Lower leg skin (tissue), 4 donors: ENCODE measurements around the gene AP3M1. TPM values are rescaled to one million over a fixed set of nuclear protein-coding genes. Genes with fewer than 3 reads are reported as not detected.
A peak's percentile ranks its signal among the peaks of the same experiment; 100 is the strongest.

ENCODE experiments used
- DNase-seq, 2 donors: peaks; one replicate each; pipeline ENCODE4 v3.0.0-alpha.2; 2019; ENCODE audit warnings: low spot score in 2 of 2
- H3K4me3 ChIP-seq: fragments of 200-600 bp; sonication (generic); 2 replicates; pipeline ENCODE4 v1.5.1; 2017; ENCODE audit warnings: mild to moderate bottlenecking, low read depth; ENCODE audit not compliant: poor library complexity, severe bottlenecking
- POLR2A ChIP-seq, 2 donors: fragments of 450-650 bp; IDR thresholded peaks; one replicate each; pipeline ENCODE4 v1.6.1; 2016 to 2017; ENCODE audit warnings: antibody characterized with exemption in 2 of 2, mild to moderate bottlenecking in 1 of 2, moderate library complexity in 1 of 2
- WGBS, 2 donors: methylation state at CpG; one replicate each; pipeline ENCODE4 v1.1.5; 2018; 5-methylcytosine and 5-hydroxymethylcytosine counted together
- intact Hi-C: fragments of 100-400 bp; cut with DNase I; formaldehyde crosslinking; loops from one replicate; pipeline ENCODE4 v1.15.0; 2023; ENCODE audit warnings: low total_unique reads
- total RNA-seq, 4 donors: library from RNA; depleted of rRNA; stranded (reverse); fragments of >200 nt; gene quantifications; one replicate each; pipeline ENCODE4 v1.1.0, GENCODE V29; 2016
- TF ChIP-seq, protein P1 (sequence below), 3 donors: fragments of 450-650 bp; IDR thresholded peaks; one replicate each; pipeline ENCODE4 v1.5.1; 2016; ENCODE audit warnings: antibody characterized with exemption in 3 of 3, mild to moderate bottlenecking in 3 of 3, moderate library complexity in 2 of 3

Gene AP3M1
- total RNA-seq, 4 donors from 2014 or later, result 13.3 to 24.2 (median 15.5) TPM

DNA sequence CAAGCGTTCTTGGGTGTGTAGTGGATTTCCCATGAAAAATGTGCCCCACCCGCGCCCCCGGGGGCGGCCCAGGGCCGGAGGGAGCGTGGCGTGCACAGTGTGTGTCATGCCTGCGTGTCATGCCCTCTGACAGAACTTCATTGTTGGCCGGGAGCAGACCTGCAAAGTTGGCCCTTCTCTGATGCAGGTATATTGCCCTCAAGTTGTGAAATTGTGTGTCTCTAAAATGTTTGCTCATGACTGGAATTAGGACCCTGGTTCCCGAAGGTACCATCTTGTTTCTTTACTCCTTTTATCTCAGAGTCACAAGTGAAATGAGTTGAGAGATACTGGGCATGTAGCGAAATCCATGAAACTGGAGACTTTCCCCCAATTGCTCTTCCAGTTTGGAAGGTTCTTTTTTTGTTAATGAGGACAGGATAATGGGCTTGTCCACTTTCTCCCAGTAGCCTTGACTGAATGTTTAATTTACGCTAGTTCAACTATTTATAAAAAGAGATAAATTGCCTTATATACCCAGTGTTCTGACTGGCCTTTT is 26.6 kb upstream of the AP3M1 start:
- TF ChIP-seq POLR2A (IDR thresholded peaks at IDR 0.05), result no peak
- TF ChIP-seq, protein P1, sequence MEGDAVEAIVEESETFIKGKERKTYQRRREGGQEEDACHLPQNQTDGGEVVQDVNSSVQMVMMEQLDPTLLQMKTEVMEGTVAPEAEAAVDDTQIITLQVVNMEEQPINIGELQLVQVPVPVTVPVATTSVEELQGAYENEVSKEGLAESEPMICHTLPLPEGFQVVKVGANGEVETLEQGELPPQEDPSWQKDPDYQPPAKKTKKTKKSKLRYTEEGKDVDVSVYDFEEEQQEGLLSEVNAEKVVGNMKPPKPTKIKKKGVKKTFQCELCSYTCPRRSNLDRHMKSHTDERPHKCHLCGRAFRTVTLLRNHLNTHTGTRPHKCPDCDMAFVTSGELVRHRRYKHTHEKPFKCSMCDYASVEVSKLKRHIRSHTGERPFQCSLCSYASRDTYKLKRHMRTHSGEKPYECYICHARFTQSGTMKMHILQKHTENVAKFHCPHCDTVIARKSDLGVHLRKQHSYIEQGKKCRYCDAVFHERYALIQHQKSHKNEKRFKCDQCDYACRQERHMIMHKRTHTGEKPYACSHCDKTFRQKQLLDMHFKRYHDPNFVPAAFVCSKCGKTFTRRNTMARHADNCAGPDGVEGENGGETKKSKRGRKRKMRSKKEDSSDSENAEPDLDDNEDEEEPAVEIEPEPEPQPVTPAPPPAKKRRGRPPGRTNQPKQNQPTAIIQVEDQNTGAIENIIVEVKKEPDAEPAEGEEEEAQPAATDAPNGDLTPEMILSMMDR (IDR thresholded peaks at IDR 0.05), result no peak
- intact Hi-C loops, result no loop called here
- peak overlapping the region; percentile 72 for H3K4me3 ChIP-seq
- DNase-seq, result peak; percentile 51 to 91
- WGBS, 2 donors, result 5 to 7% methylated on average over 13 of the region's 13 CpGs

DNA sequence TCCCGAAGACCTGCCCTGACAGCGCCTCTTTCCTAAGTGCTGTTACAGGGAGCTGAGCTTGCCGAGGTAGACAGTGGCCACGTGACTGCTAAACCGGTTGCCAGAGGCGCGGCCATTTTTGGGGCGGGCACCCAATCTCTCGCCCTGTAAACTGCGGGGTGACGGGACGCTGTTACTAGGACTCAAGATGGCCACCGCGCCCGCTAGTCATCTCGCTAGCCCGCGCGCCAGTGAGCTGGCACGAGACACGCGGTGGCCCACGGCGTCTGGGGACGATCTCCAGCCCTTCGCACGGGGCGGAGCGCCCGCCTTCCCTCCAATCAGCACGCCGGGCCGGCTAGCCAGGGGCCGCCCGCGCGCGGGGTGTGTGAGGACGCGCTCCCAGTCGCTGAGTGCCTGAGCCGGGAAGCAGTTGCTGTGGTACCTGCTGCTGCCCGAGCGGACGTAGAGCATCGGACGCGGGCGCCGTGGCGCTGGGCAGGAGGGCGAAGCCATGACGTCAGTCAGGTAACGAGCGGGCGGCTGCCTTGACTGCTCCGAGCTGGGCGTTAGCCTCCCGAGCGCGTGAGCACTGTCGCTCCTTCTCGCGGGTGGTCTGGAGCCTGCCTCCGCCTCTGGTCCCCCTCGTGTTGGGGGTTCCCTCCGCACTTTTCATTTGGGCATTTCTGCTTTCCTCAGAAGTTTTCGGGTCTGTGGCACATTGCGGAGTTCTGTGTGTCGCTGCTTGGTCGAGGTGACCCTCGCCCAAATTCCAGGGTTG is 25.9 kb upstream of the AP3M1 start:
- intact Hi-C loops, result no loop called here
- no peak for TF ChIP-seq POLR2A (IDR thresholded peaks at IDR 0.05)
- TF ChIP-seq, protein P1 (IDR thresholded peaks at IDR 0.05), result peak in 1 of 3 donors; percentile 37
- DNase-seq, result peak; percentile 95 to 99
- peak overlapping the region; percentile 72 for H3K4me3 ChIP-seq
- WGBS, 2 donors, result 0 to 1% methylated on average over 30 to 58 of the region's 72 CpGs

DNA sequence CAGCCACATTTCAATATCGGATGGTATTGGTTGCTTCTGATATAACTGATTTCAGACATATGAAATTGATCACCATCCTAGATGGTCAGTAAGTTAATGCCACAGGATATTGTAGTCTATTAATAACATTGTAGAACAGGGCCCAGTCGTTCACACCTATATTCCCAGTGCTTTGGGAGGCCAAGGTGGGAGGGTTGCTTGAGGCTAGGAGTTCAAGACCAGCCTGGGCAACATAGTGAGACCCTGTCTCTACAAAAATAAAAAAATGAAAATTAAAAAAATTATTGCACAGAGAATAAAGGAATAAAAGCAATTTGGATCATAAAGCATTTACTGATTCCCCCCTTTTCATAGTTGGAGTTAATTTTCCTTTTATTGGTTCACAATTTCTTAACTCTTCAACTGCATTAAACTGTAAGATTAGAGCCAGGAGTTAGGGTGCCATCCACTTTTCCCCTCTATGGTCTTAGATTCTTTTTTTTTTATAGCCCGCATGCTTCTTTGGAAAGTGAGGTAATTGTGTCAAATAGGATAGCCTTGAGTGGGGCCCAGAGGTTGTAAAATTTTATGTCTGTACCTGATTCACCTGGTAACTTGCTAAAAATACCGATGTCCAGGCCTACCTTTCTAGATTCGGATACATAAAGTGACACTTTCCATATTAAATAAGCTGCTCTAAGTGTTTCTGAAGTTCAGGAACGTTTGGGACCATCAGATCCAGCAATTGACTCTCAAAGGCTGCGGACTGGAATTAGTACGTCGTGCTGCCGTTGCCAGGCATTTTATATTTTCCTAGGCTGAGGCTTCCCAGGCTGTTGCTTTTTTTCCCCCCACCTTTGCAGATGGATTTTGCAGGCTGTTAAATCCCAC is 25.1 kb upstream of the AP3M1 start:
- H3K4me3 ChIP-seq, result peak overlapping the region; percentile 72
- intact Hi-C loops, result no loop called here
- WGBS, 2 donors, result 19% methylated on average over 10 of the region's 10 CpGs
- TF ChIP-seq POLR2A (IDR thresholded peaks at IDR 0.05), result no peak
- TF ChIP-seq, protein P1 (IDR thresholded peaks at IDR 0.05), result no peak
- DNase-seq, result no peak

DNA sequence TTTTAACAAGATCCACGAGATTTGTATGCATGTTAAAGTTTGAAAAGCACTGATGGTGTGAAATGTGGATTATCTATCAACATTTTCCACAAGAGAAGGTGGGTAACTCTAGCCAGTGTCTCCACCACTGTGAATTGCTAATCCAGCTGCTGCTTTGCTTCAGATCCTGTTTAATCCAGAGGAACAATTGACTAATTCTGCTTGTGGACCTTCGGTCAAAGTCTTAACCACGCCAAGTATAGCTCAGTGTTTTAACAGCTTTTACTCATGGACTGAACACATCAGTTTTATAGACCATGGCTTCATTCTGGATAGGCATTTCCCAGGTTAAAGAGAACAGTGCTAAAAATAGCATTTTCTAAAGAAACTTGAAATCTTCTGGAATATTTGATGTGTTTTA is 23.9 kb upstream of the AP3M1 start:
- intact Hi-C loops, result no loop called here
- H3K4me3 ChIP-seq, result no peak overlapping the region
- DNase-seq, result no peak
- 57 to 83% methylated on average over 3 of the region's 3 CpGs for WGBS, 2 donors
- no peak for TF ChIP-seq POLR2A (IDR thresholded peaks at IDR 0.05)
- TF ChIP-seq, protein P1 (IDR thresholded peaks at IDR 0.05), result no peak

DNA sequence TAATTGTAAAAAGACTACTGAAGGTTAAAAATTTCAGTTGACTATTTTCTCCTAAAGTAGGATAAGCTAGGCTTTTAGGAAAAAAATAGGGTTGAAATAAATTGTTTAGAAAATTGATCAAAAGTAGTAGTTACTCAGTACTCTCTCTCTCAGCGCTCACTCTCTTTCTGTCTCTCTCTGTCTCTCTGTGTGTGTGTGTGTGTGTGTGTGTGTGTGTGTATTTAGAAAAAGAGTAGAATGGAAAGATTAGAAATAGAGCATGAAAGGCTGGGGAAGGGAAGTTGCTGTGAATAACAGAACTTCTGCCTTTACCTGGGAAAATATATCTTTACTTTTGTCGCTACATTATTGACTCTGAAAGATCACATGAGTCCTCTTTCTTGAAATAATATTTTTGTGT is 21.0 kb upstream of the AP3M1 start:
- intact Hi-C loops, result no loop called here
- TF ChIP-seq POLR2A (IDR thresholded peaks at IDR 0.05), result no peak
- TF ChIP-seq, protein P1 (IDR thresholded peaks at IDR 0.05), result no peak
- DNase-seq, result no peak
- H3K4me3 ChIP-seq, result no peak overlapping the region
- 93 to 100% methylated on average over 2 of the region's 2 CpGs for WGBS, 2 donors
